HUES64 (cell line): ENCODE measurements around the gene GRIP1.

Source experiments
- H3K27ac ChIP-seq: 2 replicates; pipeline ENCODE4 v1.7.0; 2013; ENCODE audit warnings: low read depth, low read length, inconsistent platforms
- H3K27me3 ChIP-seq: 2 replicates; pipeline ENCODE4 v1.6.1; 2013; ENCODE audit warnings: mild to moderate bottlenecking, low read length; ENCODE audit not compliant: insufficient read depth
- H3K36me3 ChIP-seq: 2 replicates; pipeline ENCODE4 v1.6.1; 2013; ENCODE audit warnings: mild to moderate bottlenecking, low read length; ENCODE audit not compliant: insufficient read depth
- H3K4me1 ChIP-seq: 2 replicates; pipeline ENCODE4 v1.6.1; 2013; ENCODE audit warnings: mild to moderate bottlenecking, low read length, moderate library complexity; ENCODE audit not compliant: insufficient read depth
- H3K4me3 ChIP-seq: 2 replicates; pipeline ENCODE4 v1.5.1; 2013; ENCODE audit warnings: mild to moderate bottlenecking, low read length, moderate library complexity
- H3K9ac ChIP-seq: 2 replicates; pipeline ENCODE4 v1.6.1; 2013; ENCODE audit warnings: mild to moderate bottlenecking, low read depth, low read length
- H3K9me3 ChIP-seq: 2 replicates; pipeline ENCODE4 v1.6.1; 2013; ENCODE audit warnings: low read depth, low read length; ENCODE audit not compliant: insufficient read depth
- WGBS: fragments of 150-250, 120-280 bp; methylation state at CpG from one replicate; pipeline ENCODE4 v1.1.7; 2013; ENCODE audit warnings: missing lambda C conversion rate; 5-methylcytosine and 5-hydroxymethylcytosine counted together

The GRIP1 gene

DNA sequence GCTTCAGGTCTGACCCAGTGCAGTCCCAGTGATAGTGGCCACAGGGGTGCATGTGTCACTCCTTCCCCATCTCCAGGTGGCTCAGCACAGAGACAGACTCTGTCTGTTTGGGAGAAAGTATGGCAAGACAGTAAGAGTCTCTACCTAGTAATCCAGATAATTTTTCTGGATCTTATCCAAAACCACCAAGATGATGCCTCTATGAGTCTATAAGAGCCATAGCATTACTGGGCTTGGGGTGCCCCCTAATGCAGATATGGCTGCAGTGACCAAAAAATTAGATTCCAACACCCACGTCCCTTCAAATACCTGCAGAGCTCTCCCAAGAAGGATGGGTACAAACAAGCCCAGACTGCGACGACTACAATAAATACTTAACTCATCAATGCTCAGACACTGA lies 123.8 kb downstream of the GRIP1 start:
- H3K27me3 ChIP-seq: no peaks in the 10 kb centered on the region
- H3K4me1 ChIP-seq: no peaks in the 10 kb centered on the region
- H3K36me3 ChIP-seq: no peaks in the 10 kb centered on the region
- no peak overlapping the region for H3K4me3 ChIP-seq
- H3K27ac ChIP-seq: no peak overlapping the region
- no peak overlapping the region for H3K9ac ChIP-seq
- whole genome bisulfite sequencing: 94% methylated on average over 3 of the region's 3 CpGs
- no peaks in the 10 kb centered on the region; the same call in 1 of the 2 replicates for H3K9me3 ChIP-seq

- no peaks in the 10 kb centered on the region for H3K4me1 ChIP-seq
Observed at GRCh38 chr12:66552716-66553115, 126.2 kb downstream of the GRIP1 start.

GRCh38 chr12:66550626-66551025 lies 128.2 kb downstream of the GRIP1 start:
- no peaks in the 10 kb centered on the region for H3K9me3 ChIP-seq
- no peak overlapping the region for H3K9ac ChIP-seq
- H3K27ac ChIP-seq: no peak overlapping the region
- H3K4me1 ChIP-seq: no peaks in the 10 kb centered on the region
- no peaks in the 10 kb centered on the region for H3K27me3 ChIP-seq
- WGBS: 86% methylated on average over 3 of the region's 5 CpGs
- H3K4me3 ChIP-seq: no peak overlapping the region
- no peaks in the 10 kb centered on the region for H3K36me3 ChIP-seq

More at GRCh38 chr12:66552716-66553115, 126.2 kb downstream of the GRIP1 start:
- Histone ChIP-seq H3K9ac (no peak overlapping the region), H3K9me3 (no peaks in the 10 kb centered on the region), H3K27ac (no peak overlapping the region), H3K4me3 (no peak overlapping the region), H3K27me3 (no peaks in the 10 kb centered on the region), H3K36me3 (no peaks in the 10 kb centered on the region)

DNA sequence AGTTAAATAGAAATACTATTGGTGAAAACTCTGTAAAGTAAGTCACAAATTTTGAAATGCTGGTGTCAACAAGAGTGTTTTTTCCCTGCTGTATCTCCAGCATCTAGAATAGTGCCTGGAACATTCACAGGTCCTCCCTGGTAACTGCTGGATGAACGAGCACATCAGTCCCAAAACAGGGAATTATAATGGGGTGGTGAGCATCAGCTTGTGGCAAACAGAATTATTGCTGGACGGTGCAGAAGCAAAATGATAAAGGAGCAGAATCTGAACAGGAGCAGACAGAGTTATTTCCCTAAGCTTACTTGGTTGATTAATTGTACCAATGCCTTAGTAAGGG lies 129.9 kb downstream of the GRIP1 start:
- H3K4me3 ChIP-seq: no peak overlapping the region
- H3K9ac ChIP-seq: no peak overlapping the region
- H3K4me1 ChIP-seq: no peaks in the 10 kb centered on the region
- no peak overlapping the region for H3K27ac ChIP-seq
- H3K36me3 ChIP-seq: no peaks in the 10 kb centered on the region
- no peaks in the 10 kb centered on the region for H3K27me3 ChIP-seq
- H3K9me3 ChIP-seq: no peaks in the 10 kb centered on the region
- whole genome bisulfite sequencing: 89% methylated on average over 2 of the region's 2 CpGs

GRCh38 chr12:66548338-66549049 lies 130.4 kb downstream of the GRIP1 start:
- Histone ChIP-seq H3K4me3 (no peak overlapping the region), H3K27me3 (no peaks in the 10 kb centered on the region), H3K36me3 (no peaks in the 10 kb centered on the region), H3K27ac (no peak overlapping the region), H3K9ac (no peak overlapping the region), H3K4me1 (no peaks in the 10 kb centered on the region), H3K9me3 (no peaks in the 10 kb centered on the region)
- 93% methylated on average over 2 of the region's 4 CpGs for WGBS

DNA sequence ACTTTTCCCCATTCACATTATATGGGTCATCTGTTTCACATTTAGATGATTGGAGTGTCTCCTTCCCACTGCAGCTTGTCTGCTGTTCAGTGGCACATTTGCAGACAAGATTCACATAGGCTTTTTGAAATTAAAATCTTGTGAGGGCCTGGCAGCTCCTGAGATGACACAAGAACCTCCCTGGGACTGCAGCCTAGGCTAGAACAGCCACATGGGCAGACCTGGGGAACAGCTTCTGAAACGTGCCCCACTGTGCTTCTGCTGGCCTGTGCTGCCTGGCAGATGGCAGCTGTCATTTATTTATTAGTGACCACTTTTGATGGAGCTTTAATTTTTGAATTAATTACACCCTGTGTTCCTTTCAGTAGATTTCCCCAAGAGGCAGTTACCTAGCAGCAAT lies 137.4 kb downstream of the GRIP1 start:
- 93% methylated on average over 1 of the region's 1 CpG for WGBS
- Histone ChIP-seq H3K9ac (no peak overlapping the region), H3K4me1 (no peaks in the 10 kb centered on the region; the same call in 1 of the 2 replicates), H3K27me3 (no peaks in the 10 kb centered on the region), H3K4me3 (no peak overlapping the region), H3K27ac (no peak overlapping the region), H3K36me3 (no peaks in the 10 kb centered on the region), H3K9me3 (no peaks in the 10 kb centered on the region)

GRCh38 chr12:66539431-66539830 lies 139.4 kb downstream of the GRIP1 start:
- Histone ChIP-seq H3K9me3 (no peaks in the 10 kb centered on the region), H3K4me3 (no peak overlapping the region), H3K27ac (no peak overlapping the region), H3K9ac (no peak overlapping the region), H3K36me3 (no peaks in the 10 kb centered on the region), H3K27me3 (no peaks in the 10 kb centered on the region), H3K4me1 (no peaks in the 10 kb centered on the region; the same call in 1 of the 2 replicates)

DNA sequence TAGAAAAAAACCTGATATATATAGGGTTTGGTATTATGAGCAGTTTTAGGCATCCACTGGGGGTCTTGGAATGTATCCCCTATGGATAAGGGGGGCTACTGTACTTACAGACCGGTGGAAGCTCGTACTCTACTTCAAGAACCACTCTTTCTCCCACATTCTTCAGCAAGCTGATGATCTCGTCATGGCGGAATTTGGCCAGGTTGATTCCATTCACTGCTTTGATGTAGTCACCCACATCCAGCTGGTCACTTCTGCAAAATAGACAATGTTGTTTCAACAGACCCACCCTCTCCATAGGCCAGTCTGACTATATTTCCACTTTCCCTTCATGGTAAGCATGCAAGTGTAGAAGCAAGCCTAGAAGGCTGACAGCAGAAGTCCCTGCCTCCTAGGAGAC lies 139.9 kb downstream of the GRIP1 start:
- no peak overlapping the region for H3K27ac ChIP-seq
- H3K9me3 ChIP-seq: no peaks in the 10 kb centered on the region
- H3K9ac ChIP-seq: no peak overlapping the region
- WGBS: 86% methylated on average over 4 of the region's 4 CpGs
- no peaks in the 10 kb centered on the region for H3K27me3 ChIP-seq
- no peak overlapping the region for H3K4me3 ChIP-seq
- no peaks in the 10 kb centered on the region; the same call in 1 of the 2 replicates for H3K4me1 ChIP-seq
- no peaks in the 10 kb centered on the region for H3K36me3 ChIP-seq

GRCh38 chr12:66537876-66538275 lies 141.0 kb downstream of the GRIP1 start:
- H3K4me1 ChIP-seq: no peaks in the 10 kb centered on the region; the same call in 1 of the 2 replicates
- no peak overlapping the region for H3K4me3 ChIP-seq
- H3K36me3 ChIP-seq: no peaks in the 10 kb centered on the region
- no peaks in the 10 kb centered on the region for H3K27me3 ChIP-seq
- no peak overlapping the region for H3K27ac ChIP-seq
- H3K9ac ChIP-seq: no peak overlapping the region
- no peaks in the 10 kb centered on the region for H3K9me3 ChIP-seq
- WGBS: 92% methylated on average over 3 of the region's 3 CpGs

DNA sequence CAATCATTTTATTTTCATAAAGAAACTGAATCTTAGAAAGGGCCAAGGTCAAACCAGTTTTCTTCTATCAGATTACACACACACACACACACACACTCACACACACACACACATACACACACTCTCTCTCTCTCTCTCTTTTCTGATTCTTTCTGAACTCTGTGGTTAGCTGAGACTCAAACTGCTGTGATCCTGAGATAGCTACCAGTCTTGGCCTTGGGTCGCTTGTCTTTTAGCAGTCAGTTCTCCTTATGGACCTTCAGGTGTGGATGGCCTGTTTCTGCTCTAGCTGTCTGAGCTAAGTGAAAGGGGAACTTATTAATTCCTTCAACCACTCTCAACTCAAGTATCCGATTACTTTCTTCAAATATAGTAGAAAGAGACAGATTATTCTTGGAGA lies 145.1 kb downstream of the GRIP1 start:
- Histone ChIP-seq H3K27ac (no peak overlapping the region), H3K4me3 (no peak overlapping the region), H3K27me3 (no peaks in the 10 kb centered on the region), H3K36me3 (no peaks in the 10 kb centered on the region), H3K9ac (no peak overlapping the region), H3K4me1 (peaks cover 6% of the 10 kb centered on the region; the same call in 1 of the 2 replicates), H3K9me3 (peaks cover 4% of the 10 kb centered on the region; the same call in 1 of the 2 replicates)
- WGBS: 93% methylated on average over 1 of the region's 2 CpGs

GRCh38 chr12:66531766-66532165 lies 147.1 kb downstream of the GRIP1 start:
- Histone ChIP-seq H3K4me3 (no peak overlapping the region), H3K4me1 (peaks cover 6% of the 10 kb centered on the region; the same call in 1 of the 2 replicates), H3K9ac (no peak overlapping the region), H3K27ac (no peak overlapping the region), H3K36me3 (no peaks in the 10 kb centered on the region), H3K9me3 (peaks cover 4% of the 10 kb centered on the region; the same call in 1 of the 2 replicates), H3K27me3 (no peaks in the 10 kb centered on the region)
- WGBS: no CpG with 5 or more reads among the region's 2 CpGs

DNA sequence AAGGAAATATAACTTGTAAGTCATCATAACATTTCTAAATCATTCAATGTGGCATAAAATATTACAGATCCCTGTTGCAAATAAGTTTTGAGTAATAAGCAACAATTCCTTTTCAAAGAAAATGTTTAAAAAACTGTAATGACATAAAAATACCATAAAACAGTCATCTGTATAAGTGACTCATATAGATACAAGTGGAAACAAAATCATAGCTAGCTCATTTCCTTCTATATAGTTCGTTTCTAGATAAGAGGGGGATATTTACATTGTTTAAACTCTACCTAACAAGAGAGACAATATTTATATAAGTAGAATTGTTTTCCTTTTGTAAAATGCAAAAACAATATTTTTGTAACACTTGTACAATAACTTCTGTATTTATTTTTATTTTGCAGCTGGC lies 148.9 kb downstream of the GRIP1 start:
- Histone ChIP-seq H3K4me1 (peaks cover 6% of the 10 kb centered on the region; the same call in 1 of the 2 replicates), H3K36me3 (no peaks in the 10 kb centered on the region), H3K9ac (no peak overlapping the region), H3K27me3 (no peaks in the 10 kb centered on the region), H3K9me3 (peaks cover 4% of the 10 kb centered on the region; the same call in 1 of the 2 replicates), H3K27ac (no peak overlapping the region), H3K4me3 (no peak overlapping the region)
- WGBS: no CpG with 5 or more reads among the region's 1 CpG
